ENCODE data around the gene GPHN. TPM values are rescaled to one million over a fixed set of nuclear protein-coding genes. Genes with fewer than 3 reads are reported as not detected.

The GPHN gene
- total and polyA plus RNA-seq, 2 of the 4 experiments (the other 2 are of a cell fraction) = 8.0 to 8.1 TPM

DNA sequence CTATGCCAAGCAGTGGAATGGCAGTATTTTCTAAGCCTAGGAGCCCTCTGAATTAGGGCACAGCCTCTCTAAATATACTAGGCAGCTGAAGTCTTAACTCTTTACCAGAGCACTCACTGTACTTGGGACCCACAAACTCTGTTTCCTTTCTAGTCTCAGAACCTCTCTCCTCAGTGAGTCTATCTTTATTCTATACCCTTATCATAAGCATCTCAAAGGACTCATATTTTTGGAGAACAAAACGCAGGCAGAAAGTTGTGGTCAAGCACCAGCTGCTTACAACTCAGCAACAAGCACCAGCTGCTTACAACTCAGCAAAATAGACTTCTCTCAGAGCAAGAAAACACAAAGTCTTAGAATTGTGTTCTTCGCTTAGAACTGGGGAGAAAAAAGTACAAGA is 20.8 kb upstream of the GPHN start:
- Histone ChIP-seq H4K8ac (ENCODE audit: low read depth in 2 of 2, low read length in 2 of 2) (no peak overlapping the region), H4K5ac (ENCODE audit: low read depth, low read length) (no peak overlapping the region), H2AK9ac (replicated peaks; ENCODE audit: low read depth, low read length, poor library complexity) (no peak overlapping the region), H3K27me3 (ENCODE audit: control insufficient read depth, insufficient read depth, low read length) (no peaks in the 10 kb centered on the region; the same call in 1 of the 2 replicates), H3K14ac (replicated peaks; ENCODE audit: low read depth, low read length) (no peak overlapping the region), H3K4me1 (ENCODE audit: control insufficient read depth, insufficient read depth, low read length) (no peaks in the 10 kb centered on the region), H2BK120ac (ENCODE audit: low read depth, low read length) (no peak overlapping the region), H3K23ac (ENCODE audit: low read depth, low read length) (no peak overlapping the region), H2AFZ (replicated peaks; ENCODE audit: low read length, poor library complexity) (no peak overlapping the region), H3K9me1 (ENCODE audit: insufficient read depth, low read length) (no peaks in the 10 kb centered on the region), H3K4me3 (ENCODE audit: insufficient read depth, low read depth, low read length) (no peak overlapping the region), H2BK15ac (ENCODE audit: low read depth, low read length) (no peak overlapping the region), H3K56ac (ENCODE audit: extremely low read depth, insufficient read depth, low read length) (no peak overlapping the region), H3K4me2 (ENCODE audit: low read depth, low read length) (no peak overlapping the region), H4K20me1 (ENCODE audit: insufficient read depth, low read length) (no peaks in the 10 kb centered on the region), H3K36me3 (ENCODE audit: control insufficient read depth, insufficient read depth, low read length) (no peaks in the 10 kb centered on the region), H2BK20ac (ENCODE audit: low read depth, low read length) (no peak overlapping the region), H3K79me1 (ENCODE audit: low read depth in 1 of 2, low read length in 2 of 2) (no peaks in the 10 kb centered on the region), H3K9ac (ENCODE audit: low read depth, low read length) (no peak overlapping the region), H2AK5ac (ENCODE audit: low read depth, low read length) (no peak overlapping the region), H3K27ac (ENCODE audit: insufficient read depth, low read length) (no peak overlapping the region), H3K4ac (ENCODE audit: low read depth, low read length) (no peak overlapping the region), H2BK5ac (ENCODE audit: low read depth, low read length, poor library complexity, severe bottlenecking) (no peak overlapping the region), H3K18ac (ENCODE audit: low read depth, low read length) (no peak overlapping the region), H3K9me3 (ENCODE audit: control insufficient read depth, insufficient read depth, low read length) (no peaks in the 10 kb centered on the region), H4K91ac (ENCODE audit: insufficient read depth, low read depth, low read length) (no peak overlapping the region)
- POLR2A ChIA-PET (ENCODE audit: unreplicated experiment) = no interaction called here
- in situ Hi-C loops (cut with MboI; ENCODE audit: low sequenced_read_pairs) = no loop called here
- no CpG with 5 or more reads among the region's 2 CpGs for WGBS, 2 experiments (ENCODE audit: extremely low coverage in 2 of 2, insufficient read length in 1 of 2)
- DNase-seq = no peak
- TF ChIP-seq RFX5 (IDR thresholded peaks at IDR 0.05; ENCODE audit: low read depth, low read length) (no peak), MXI1 (IDR thresholded peaks at IDR 0.05; ENCODE audit: borderline replicate concordance, low read depth, low read length) (no peak), MAZ (IDR thresholded peaks at IDR 0.05; ENCODE audit: borderline replicate concordance, low read depth, low read length) (no peak), FOS (IDR thresholded peaks at IDR 0.05; ENCODE audit: low read depth, low read length) (no peak)
- TF ChIP-seq, protein P1, sequence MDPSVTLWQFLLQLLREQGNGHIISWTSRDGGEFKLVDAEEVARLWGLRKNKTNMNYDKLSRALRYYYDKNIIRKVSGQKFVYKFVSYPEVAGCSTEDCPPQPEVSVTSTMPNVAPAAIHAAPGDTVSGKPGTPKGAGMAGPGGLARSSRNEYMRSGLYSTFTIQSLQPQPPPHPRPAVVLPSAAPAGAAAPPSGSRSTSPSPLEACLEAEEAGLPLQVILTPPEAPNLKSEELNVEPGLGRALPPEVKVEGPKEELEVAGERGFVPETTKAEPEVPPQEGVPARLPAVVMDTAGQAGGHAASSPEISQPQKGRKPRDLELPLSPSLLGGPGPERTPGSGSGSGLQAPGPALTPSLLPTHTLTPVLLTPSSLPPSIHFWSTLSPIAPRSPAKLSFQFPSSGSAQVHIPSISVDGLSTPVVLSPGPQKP (IDR thresholded peaks at IDR 0.05; ENCODE audit: borderline replicate concordance, low read depth, low read length) = no peak
- TF ChIP-seq, protein P2, sequence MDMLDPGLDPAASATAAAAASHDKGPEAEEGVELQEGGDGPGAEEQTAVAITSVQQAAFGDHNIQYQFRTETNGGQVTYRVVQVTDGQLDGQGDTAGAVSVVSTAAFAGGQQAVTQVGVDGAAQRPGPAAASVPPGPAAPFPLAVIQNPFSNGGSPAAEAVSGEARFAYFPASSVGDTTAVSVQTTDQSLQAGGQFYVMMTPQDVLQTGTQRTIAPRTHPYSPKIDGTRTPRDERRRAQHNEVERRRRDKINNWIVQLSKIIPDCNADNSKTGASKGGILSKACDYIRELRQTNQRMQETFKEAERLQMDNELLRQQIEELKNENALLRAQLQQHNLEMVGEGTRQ (IDR thresholded peaks at IDR 0.05; ENCODE audit: low read depth, low read length) = no peak
- TF ChIP-seq, protein P3, sequence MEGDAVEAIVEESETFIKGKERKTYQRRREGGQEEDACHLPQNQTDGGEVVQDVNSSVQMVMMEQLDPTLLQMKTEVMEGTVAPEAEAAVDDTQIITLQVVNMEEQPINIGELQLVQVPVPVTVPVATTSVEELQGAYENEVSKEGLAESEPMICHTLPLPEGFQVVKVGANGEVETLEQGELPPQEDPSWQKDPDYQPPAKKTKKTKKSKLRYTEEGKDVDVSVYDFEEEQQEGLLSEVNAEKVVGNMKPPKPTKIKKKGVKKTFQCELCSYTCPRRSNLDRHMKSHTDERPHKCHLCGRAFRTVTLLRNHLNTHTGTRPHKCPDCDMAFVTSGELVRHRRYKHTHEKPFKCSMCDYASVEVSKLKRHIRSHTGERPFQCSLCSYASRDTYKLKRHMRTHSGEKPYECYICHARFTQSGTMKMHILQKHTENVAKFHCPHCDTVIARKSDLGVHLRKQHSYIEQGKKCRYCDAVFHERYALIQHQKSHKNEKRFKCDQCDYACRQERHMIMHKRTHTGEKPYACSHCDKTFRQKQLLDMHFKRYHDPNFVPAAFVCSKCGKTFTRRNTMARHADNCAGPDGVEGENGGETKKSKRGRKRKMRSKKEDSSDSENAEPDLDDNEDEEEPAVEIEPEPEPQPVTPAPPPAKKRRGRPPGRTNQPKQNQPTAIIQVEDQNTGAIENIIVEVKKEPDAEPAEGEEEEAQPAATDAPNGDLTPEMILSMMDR (conservative IDR thresholded peaks at IDR 0.05; ENCODE audit: low read depth, low read length) = no peak
- no peak for ATAC-seq (ENCODE audit: low read depth)
- CTCF ChIA-PET = no interaction called here
- dilution Hi-C loops (cut with HindIII; ENCODE audit: low sequenced_read_pairs, unreplicated experiment) = no loop called here
- BruUV-seq (replicated peaks) = no TSS peak
- intact Hi-C loops (cut with micrococcal nuclease) = no loop called here
